Measurements from ENCODE around the gene BMPR1A. TPM values are rescaled to one million over a fixed set of nuclear protein-coding genes. Genes with fewer than 3 reads are reported as not detected.

BMPR1A gene
- total RNA-seq (2014; rRNA removed; shearing (Covaris generic)): 21.1 and 26.0 TPM in 2 replicates
- 12.9 and 18.6 TPM in 2 replicates for polyA plus RNA-seq (2015; cell fraction: cytosol; rRNA removed)
- polyA plus RNA-seq (2015; cell fraction: nucleus; rRNA removed): 12.7 and 14.3 TPM in 2 replicates

DNA sequence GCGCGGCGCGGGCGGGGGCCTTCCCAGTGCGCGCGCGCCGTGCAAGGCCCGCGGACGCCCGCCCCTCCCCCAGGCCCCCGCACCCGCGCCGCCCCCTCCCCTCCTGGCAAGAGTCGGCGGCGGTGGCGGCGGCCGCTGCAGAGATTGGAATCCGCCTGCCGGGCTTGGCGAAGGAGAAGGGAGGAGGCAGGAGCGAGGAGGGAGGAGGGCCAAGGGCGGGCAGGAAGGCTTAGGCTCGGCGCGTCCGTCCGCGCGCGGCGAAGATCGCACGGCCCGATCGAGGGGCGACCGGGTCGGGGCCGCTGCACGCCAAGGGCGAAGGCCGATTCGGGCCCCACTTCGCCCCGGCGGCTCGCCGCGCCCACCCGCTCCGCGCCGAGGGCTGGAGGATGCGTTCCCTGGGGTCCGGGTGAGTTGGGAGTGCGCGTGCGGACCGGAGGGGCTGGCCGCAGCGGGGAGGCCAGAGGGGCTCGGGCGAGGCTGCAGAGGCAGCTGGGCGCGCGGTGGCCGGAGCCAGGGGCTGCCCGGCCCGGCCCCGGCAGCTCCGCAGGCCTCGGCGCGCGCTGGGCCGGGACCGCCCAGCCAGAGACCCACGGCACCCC, at the start of gene BMPR1A:
TSS of gene BMPR1A (plus strand) at position 109 of the 602 bp plus-strand sequence. CDS start 119,400 bp downstream, outside the sequence.
- no peak for DNase-seq (ENCODE audit: low read depth)

- no peak for DNase-seq (ENCODE audit: low read depth)
These were observed 49.4 kb upstream of the BMPR1A start for GRCh38 chr10:86706977-86707376.

GRCh38 chr10:86707505-86707904, 48.9 kb upstream of the BMPR1A start:
- DNase-seq (ENCODE audit: low read depth): no peak

GRCh38 chr10:86708068-86708782, 48.2 kb upstream of the BMPR1A start:
- DNase-seq (ENCODE audit: low read depth): no peak

- DNase-seq (ENCODE audit: low read depth): no peak
These were observed 47.5 kb upstream of the BMPR1A start for GRCh38 chr10:86708783-86709380.

DNA sequence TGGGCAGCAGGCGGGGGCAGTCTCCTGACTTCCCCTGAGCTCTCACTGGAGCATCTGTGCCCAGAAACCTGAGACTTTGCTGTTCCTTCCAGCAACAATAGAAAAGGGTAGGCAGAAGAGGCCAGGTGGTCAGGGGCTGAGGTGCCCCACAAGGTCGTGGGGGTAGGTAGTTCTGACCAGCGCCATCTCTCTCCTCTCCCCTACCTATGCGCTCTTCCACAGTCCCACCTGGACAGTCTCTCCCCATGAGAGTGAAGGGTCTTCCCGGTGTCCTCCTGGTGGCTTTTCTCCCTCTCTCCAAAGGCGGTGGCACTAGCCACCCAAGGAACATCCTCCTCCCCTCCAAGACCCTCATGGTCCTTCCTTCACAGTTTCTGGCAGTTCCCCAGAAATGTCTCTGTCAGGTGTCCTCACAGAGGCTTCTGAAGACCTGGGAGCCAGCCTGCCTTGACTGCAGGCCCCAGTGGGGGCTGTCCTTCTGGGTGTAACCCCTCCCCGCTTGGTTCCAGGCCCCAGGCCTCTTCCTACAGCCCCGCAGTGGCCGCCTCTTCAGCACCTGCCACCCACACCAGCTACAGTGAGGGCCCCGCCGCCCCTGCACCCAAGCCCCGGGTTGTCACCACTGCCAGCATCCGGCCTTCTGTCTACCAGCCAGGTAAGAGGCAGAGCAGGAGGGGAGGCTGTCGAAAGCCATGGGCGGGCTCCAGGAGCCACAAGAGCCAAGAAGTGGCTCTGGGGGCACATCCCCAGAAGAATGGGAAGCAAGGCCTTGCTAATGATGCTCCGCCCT, 46.8 kb upstream of the BMPR1A start:
- DNase-seq (ENCODE audit: low read depth): no peak

DNA sequence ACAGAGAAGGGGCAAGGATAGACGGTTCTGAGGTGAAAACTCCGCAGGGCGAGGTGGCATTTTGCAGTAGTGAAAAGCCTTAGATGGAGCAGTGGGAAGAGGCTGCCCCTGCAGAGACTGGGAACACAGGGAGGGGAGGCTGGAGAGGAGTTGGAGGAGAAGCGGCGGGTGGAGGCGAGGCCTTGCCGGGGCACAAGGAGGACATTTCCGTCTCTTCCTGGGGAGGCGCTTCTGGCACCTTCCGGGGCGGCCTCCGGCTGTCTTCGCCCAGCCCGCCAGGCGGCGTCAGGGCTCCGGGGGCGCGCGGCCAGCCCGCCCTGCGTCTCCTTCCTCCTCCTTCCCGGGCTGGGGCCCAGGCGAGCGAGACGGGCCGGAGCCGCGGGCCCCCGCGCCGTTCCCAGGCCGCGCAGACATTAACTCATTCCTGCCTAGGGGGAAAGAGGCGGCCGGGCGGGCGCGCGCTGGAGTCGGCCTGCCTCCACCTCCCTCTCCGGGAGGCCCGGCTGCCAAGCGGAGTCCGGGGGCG, 45.4 kb upstream of the BMPR1A start:
- DNase-seq (ENCODE audit: low read depth): peak; percentile 89

DNA sequence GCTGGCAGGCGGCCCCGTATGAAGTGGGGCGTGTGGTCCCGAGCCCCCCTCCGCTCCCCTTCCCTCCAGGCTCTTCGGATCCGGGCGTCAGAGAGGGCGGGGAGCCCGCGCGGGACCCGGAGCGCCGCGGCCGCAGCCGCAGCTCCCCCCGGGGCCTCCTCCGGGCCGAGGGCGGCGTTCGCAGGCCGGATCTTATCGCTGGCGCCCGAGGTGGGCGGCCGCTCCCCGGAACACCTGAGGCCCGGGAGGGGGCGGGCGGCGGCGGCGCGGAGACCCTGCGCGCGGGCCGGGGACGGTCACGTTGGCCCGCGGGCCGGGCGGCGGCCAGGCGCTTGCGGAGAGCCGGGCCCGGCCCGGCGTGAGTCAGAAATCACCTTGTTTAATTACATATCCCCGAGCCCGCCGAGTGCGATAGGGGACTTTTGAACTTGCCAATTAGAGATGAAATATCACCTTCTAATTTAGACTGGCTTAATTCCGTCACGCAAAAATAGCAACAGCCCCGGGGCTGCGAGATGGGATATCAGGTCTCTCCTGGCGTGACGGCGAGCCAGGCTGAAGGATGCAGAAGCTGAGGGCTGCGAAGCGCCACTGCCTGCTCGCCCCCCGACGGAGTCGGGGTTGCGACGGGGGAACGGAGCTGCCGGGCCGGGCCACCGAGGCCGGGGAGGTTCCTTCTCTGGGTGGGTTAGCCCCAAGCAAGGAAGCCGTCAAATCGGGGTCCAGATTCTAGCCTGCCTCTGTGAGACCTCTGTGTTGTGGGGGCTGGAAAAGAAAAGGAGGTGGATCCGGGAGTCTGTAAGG, 44.7 kb upstream of the BMPR1A start:
- peak; percentile 43 for DNase-seq (ENCODE audit: low read depth)

GRCh38 chr10:86712317-86712707, 44.1 kb upstream of the BMPR1A start:
- no peak for DNase-seq (ENCODE audit: low read depth)

DNA sequence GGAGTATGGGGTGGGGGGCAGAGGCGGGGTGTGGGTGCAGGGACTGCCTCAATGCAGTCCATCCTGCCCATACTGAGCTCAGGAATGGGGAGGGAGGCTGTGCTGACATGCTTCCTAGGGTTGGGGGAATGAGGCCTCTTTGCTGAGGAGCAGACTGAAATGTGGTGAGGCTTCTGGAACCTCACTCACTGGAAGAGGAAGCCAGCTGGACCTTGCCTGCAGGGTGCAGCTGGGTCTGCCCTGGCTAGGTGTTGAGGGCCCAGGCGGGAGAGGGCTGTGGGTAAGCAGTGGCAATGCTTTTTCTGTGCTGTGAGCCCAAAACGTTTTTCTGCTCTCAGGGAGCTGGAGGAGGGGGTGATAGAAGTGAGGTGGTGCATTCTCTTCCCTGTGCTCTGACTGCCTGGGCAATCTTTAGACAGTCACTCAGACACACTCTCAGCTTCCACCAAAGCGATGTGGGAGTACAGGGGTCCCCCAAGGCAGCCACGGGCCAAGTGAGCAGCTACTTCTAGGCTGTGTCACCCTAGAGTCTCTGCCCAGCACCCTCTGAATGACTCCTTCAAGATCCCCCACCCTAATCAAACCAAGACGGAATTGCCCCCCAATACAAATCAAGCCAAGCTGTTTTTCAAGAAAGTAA, 41.1 kb upstream of the BMPR1A start:
- no peak for DNase-seq (ENCODE audit: low read depth)

DNA sequence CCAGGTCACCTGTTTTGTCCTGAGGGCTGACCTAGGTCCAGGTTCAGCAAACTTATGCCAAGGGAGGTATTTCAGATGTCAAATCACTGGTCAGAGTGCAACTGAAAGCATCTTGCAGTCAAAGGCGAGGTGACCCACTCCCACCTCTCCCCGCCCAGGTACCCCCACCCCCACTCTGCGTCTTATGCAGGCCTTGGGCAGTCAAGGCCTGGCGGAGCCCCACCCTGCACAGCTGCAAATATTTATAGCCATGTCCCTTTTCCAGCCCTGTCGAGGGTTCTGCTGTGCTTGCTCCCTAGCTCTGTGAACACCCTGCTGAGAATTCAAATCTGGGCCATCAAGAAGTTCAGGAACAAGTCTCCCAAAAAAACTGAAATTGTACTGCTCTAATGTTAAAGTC, 40.6 kb upstream of the BMPR1A start:
- no peak for DNase-seq (ENCODE audit: low read depth)

GRCh38 chr10:86716466-86716865, 40.0 kb upstream of the BMPR1A start:
- no peak for DNase-seq (ENCODE audit: low read depth)

GRCh38 chr10:86718556-86718955, 37.9 kb upstream of the BMPR1A start:
- no peak for DNase-seq (ENCODE audit: low read depth)

- DNase-seq (ENCODE audit: low read depth): no peak
These were observed 35.2 kb upstream of the BMPR1A start for GRCh38 chr10:86721232-86721631.

DNA sequence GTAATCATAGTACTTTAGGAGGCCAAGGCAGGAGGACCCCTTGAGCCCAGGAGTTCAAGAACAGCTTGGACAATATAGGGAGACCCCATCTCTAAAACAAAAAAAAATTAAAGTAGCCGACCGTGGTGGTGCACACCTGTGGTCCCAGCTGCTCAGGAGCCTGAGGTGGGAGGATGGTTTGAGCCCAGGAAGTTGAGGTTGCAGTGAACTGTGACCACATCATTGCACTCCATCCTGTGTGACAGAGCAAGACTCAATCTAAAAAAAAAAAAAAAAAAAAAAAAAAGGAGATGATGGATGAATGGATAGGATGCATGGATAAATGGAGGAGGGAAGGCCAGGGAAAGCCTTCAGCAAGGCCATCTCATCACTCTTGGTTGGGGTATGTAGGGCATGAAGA, 33.4 kb upstream of the BMPR1A start:
- DNase-seq (ENCODE audit: low read depth): no peak

DNA sequence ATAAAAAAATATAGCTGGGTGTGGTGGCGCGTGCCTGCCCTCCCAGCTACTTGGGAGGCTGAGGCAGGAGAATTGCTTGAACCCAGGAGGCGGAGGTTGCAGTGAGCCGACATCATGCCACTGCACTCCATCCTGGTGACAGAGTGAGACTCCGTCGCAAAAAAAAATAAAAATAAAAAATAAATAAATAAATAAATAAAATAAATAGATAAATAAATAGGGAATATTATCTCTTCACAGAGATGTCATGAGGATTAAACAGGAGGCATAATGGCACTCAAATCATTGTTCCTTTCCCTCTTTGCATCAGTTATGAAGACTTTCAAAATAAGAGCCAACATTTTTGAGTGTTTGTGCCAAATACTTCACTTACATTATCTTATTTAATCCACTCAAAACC, 32.0 kb upstream of the BMPR1A start:
- no peak for DNase-seq (ENCODE audit: low read depth)

DNA sequence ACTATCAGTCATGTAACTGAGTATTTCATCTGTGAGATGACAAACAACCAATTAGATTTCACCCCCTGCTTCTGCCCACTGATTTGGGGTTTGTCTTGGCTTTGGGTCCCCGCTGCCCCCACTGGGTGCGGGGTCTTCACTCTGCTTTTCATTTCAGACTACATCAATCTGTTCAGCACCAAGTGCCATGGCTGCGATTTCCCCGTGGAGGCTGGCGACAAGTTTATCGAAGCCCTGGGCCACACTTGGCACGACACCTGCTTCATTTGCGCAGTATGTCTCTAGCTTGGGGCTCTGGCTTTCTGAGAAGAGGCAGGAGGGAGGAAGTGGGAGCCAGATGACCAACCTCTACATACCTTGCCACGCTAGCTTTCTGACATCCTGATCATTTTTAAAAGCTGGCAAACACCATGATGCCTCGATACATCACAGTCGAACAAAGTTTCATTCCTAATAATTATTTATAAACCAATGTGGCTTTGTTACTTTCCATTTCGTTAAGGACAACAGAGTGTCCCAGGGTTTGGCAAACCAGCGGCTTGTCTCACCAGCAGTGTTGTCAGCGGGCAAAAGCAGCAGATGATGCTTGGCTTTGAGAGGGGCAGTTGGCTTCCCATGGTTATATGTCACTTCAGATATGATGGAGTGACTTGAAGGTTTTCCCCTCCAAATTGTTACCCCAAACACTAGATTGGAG, 30.3 kb upstream of the BMPR1A start:
- no peak for DNase-seq (ENCODE audit: low read depth)

DNA sequence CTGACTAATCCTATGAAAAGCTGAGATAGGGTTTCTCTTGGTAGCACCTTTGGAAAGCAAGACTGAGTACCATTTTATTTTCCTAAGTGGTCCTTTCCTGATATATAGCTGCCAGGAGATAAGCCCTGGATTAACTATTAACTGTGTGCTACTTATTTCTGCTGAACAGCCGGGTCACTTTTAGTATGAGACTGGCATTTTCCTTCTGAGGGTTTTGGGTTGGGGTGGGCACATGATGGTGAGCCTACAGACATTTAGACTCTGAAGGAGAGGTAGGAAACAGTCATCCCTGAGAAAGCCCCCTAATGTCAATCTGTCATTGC, 29.8 kb upstream of the BMPR1A start:
- DNase-seq (ENCODE audit: low read depth): no peak

- DNase-seq (ENCODE audit: low read depth): no peak
These were observed 28.9 kb upstream of the BMPR1A start for GRCh38 chr10:86727470-86727869.

GRCh38 chr10:86728056-86728455, 28.4 kb upstream of the BMPR1A start:
- DNase-seq (ENCODE audit: low read depth): no peak

Measured in HT1080 (cell line).